Activated CD4-positive, CD25-positive, alpha-beta regulatory T cell treated with anti-CD3 and anti-CD28 coated beads, Interleukin-2, amount 50 U/mL, for 16 hours (primary cell): ENCODE measurements around the gene EPB41L2.

Source experiments
- DNase-seq: peaks from one replicate; pipeline ENCODE4 v3.0.0-alpha.2; 2020; ENCODE audit warnings: low read depth, low spot score

Gene EPB41L2

GRCh38 chr6:131061751-131062119 is 1.3 kb downstream of the EPB41L2 start:
- DNase-seq: no peak

- no peak for DNase-seq
Observed at GRCh38 chr6:131061041-131061750, 1.8 kb downstream of the EPB41L2 start.

- DNase-seq: no peak
Observed at GRCh38 chr6:131060311-131060710, 2.7 kb downstream of the EPB41L2 start.

GRCh38 chr6:131059486-131059885 is 3.6 kb downstream of the EPB41L2 start:
- no peak for DNase-seq

GRCh38 chr6:131058236-131058635 is 4.8 kb downstream of the EPB41L2 start:
- no peak for DNase-seq

GRCh38 chr6:131054392-131055250 is 8.4 kb downstream of the EPB41L2 start:
- DNase-seq: no peak

- no peak for DNase-seq
Observed at GRCh38 chr6:131053546-131054240, 9.4 kb downstream of the EPB41L2 start.

- DNase-seq: no peak
Observed at GRCh38 chr6:131052181-131052580, 10.9 kb downstream of the EPB41L2 start.

- no peak for DNase-seq
Observed at GRCh38 chr6:131051341-131051740, 11.7 kb downstream of the EPB41L2 start.

GRCh38 chr6:131049608-131050007 is 13.4 kb downstream of the EPB41L2 start:
- no peak for DNase-seq

GRCh38 chr6:131048933-131049515 is 14.0 kb downstream of the EPB41L2 start:
- no peak for DNase-seq

- DNase-seq: no peak
Observed at GRCh38 chr6:131048459-131048858, 14.6 kb downstream of the EPB41L2 start.

GRCh38 chr6:131045139-131045538 is 17.9 kb downstream of the EPB41L2 start:
- no peak for DNase-seq

- no peak for DNase-seq
Observed at GRCh38 chr6:131043902-131044447, 19.1 kb downstream of the EPB41L2 start.

- DNase-seq: no peak
Observed at GRCh38 chr6:131042664-131043063, 20.4 kb downstream of the EPB41L2 start.

- DNase-seq: no peak
Observed at GRCh38 chr6:131041814-131042213, 21.2 kb downstream of the EPB41L2 start.

GRCh38 chr6:131040866-131041265 is 22.2 kb downstream of the EPB41L2 start:
- no peak for DNase-seq

- DNase-seq: no peak
Observed at GRCh38 chr6:131039345-131039680, 23.7 kb downstream of the EPB41L2 start.

GRCh38 chr6:131038597-131039344 is 24.3 kb downstream of the EPB41L2 start:
- DNase-seq: no peak

GRCh38 chr6:131037194-131037897 is 25.7 kb downstream of the EPB41L2 start:
- DNase-seq: no peak
